ENCODE results near the gene SIK3.
A peak's percentile ranks its signal among the peaks of the same experiment; 100 is the strongest.

SIK3 gene

GRCh38 chr11:116932181-116932580, 166.0 kb downstream of the SIK3 start:
- DNase-seq (ENCODE audit: low read depth in 2 of 3, low spot score in 1 of 3) = no peak

GRCh38 chr11:116931206-116931953, 166.8 kb downstream of the SIK3 start:
- no peak for DNase-seq (ENCODE audit: low read depth in 2 of 3, low spot score in 1 of 3)

DNA sequence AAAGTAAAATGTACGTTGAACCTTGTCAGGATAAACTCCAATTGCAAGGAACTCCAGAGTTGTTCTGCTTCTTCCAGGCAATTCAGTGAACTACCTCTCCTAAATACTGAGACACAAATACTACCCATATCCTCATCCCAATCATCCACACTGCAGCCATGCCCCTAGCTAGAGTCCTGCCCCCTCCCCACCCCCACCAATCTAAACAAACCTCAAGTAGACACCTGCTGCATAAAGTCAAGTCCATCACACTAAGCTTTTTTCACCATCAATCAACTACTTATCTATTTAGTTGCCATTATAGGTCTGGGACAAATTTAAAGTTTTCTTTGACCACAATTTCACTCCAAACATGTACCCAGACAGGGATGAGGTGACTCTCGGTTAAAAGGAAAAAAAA, 167.6 kb downstream of the SIK3 start:
- no peak for DNase-seq (ENCODE audit: low read depth in 2 of 3, low spot score in 1 of 3)

- no peak for DNase-seq (ENCODE audit: low read depth in 2 of 3, low spot score in 1 of 3)
Measured at GRCh38 chr11:116930177-116930576, 168.1 kb downstream of the SIK3 start.

- no peak for DNase-seq (ENCODE audit: low read depth in 2 of 3, low spot score in 1 of 3)
Measured at GRCh38 chr11:116929414-116930090, 168.7 kb downstream of the SIK3 start.

GRCh38 chr11:116928845-116929244, 169.4 kb downstream of the SIK3 start:
- DNase-seq (ENCODE audit: low read depth in 2 of 3, low spot score in 1 of 3) = no peak

- no peak for DNase-seq (ENCODE audit: low read depth in 2 of 3, low spot score in 1 of 3)
Measured at GRCh38 chr11:116928102-116928777, 170.0 kb downstream of the SIK3 start.

DNA sequence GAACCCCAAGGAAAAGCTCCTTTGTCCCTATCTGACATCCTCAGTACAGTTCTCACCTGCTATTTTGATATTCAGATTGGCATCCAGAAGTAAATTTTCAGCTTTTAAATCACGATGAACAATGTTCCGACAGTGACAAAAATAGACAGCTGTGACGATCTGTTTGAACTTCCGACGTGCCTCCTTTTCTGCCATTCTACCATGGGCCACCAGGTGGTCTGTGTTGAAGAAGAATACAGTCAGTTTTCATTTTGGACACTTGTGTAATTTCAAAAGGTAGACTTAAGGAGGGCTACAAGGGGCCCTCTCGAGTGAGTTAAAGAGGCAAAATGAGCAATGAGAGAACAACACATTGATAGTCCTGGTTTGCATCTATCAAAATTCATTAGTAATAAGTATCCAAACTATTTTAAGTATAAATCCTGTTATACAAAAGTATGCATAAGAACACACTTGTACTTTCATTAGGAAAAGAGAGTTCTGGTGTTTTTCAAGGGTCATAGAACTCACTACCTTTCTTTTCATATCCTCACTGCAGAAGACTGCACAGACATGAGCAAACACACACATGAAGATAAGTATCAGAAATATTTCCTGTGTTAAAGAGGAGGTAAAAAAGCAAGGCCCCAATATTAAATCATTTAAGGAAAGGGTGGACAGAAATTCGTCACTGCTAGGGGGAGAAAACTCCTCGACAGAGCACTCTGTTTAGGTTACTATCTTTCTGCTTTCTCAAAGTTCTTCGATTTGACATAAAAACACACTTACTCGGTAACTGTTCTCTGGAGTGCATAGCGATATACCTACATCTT, 170.9 kb downstream of the SIK3 start:
- DNase-seq (ENCODE audit: low read depth in 2 of 3, low spot score in 1 of 3) = peak in 1 of 3 donors; percentile 45

DNA sequence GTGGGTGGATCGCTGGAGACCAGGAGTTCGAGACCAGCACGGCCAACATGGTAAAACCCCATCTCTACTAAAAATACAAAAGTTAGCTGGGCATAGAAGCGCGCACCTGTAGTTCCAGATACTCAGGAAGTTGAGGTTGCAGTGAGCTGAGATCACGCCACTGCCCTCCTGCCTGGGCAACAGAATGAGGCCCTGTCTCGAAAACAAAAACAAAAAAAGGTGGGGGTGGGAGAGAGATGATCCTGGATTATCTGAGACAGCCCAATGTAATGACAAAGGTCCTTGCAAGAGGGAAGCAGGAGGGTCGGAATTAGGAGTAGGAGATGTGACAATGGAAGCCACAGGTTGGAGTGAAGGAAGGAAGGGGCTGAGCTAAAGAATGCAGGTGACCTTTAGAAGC, 173.2 kb downstream of the SIK3 start:
- DNase-seq (ENCODE audit: low read depth in 2 of 3, low spot score in 1 of 3) = no peak

- DNase-seq (ENCODE audit: low read depth in 2 of 3, low spot score in 1 of 3) = no peak
Measured at GRCh38 chr11:116918925-116919655, 179.1 kb downstream of the SIK3 start.

DNA sequence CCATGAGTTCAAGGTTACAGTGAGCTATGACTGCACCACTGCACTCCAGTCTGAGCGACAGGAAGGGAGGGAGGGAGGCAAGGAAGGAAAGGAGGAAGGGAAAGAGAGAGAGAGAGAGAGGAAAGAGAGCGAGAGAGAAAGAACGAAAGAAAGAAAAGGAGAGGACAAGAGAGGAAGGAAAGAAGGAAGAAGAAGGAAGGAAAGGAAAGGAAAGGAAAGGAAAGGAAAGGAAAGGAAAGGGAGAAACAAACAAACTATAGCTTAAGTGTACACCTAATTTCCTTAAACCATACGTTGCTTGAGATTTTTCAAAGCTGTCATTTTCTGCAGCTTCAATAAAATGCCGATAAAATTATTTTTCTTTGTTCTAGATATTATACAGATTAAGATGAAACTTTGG, 180.6 kb downstream of the SIK3 start:
- DNase-seq (ENCODE audit: low read depth in 2 of 3, low spot score in 1 of 3) = no peak

- no peak for DNase-seq (ENCODE audit: low read depth in 2 of 3, low spot score in 1 of 3)
Measured at GRCh38 chr11:116916886-116917285, 181.3 kb downstream of the SIK3 start.

- no peak for DNase-seq (ENCODE audit: low read depth in 2 of 3, low spot score in 1 of 3)
Measured at GRCh38 chr11:116916052-116916451, 182.2 kb downstream of the SIK3 start.

DNA sequence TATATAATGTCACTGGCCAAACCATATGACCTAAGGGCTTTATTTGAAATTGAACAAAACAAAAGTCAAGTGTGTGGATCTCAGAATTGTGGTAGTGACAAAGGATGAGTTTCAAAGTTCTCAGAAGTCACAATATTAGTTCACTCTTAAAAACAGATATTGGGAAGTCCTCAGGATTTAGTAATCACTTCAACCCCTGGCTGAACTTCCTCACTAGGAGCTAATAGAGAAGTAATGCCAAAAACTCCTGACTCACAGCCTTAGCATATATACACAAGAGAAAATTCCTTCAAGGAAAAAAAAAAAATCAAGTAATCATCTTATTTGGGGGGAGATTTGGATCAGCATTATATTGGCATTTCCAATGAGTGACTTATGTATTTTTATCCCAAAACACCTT, 185.2 kb downstream of the SIK3 start:
- DNase-seq (ENCODE audit: low read depth in 2 of 3, low spot score in 1 of 3) = no peak

DNA sequence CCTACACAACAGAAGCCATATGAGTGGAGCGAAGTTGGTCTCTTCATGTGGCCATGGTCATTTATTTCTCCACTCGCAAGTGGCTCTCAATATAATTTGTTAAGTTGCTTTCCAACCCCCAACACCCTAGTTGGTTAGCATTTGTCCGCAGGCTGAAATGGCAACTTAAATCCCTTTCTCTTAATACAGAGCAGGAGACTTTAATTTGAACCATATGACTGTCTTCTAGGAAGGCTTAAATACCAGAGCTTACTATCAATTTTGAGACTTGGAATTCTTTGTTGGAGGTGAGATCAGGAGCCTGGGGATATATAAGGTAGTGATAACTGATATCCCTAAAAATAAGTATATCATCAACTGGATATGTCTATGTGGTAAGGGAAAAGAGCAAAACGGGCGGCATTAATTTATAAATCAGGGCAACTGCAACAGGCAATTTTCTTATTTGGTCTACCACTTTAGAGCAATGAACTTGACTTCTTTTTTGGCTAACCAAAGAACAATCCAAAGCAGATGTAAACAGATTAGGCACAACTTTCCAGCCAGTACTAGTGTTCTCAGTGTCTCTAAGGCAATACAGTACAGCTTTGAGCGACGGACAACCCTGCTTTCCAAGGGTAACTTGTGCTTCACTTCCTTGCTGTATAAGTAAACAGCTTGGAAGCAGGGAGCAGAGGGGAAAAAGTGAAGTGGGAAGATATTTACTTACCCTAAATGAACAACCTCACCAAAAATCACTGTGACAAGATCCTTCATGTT, 186.1 kb downstream of the SIK3 start:
- no peak for DNase-seq (ENCODE audit: low read depth in 2 of 3, low spot score in 1 of 3)

- DNase-seq (ENCODE audit: low read depth in 2 of 3, low spot score in 1 of 3) = no peak
Measured at GRCh38 chr11:116910847-116911246, 187.4 kb downstream of the SIK3 start.

DNA sequence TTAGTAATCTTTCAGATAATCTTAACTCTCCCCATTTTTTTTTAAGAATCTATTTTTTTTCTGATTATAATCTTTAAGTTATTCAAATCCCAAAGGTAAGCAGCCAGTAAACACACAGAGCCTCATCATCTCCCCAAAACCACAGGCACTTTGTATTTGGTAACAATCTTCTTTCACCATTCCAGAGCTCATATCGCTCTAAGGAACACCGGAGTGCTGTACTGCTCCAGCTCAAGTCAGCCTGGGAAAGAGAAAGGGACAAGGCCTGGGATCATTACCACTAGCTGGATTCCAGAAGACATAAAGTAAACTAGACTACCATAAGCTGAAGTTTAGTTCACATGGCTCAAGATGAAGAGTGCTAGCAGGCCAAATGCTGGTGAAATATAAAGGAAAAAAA, 187.8 kb downstream of the SIK3 start:
- DNase-seq (ENCODE audit: low read depth in 2 of 3, low spot score in 1 of 3) = no peak

- DNase-seq (ENCODE audit: low read depth in 2 of 3, low spot score in 1 of 3) = no peak
Measured at GRCh38 chr11:116909245-116909644, 189.0 kb downstream of the SIK3 start.

- DNase-seq (ENCODE audit: low read depth in 2 of 3, low spot score in 1 of 3) = no peak
Measured at GRCh38 chr11:116906479-116906878, 191.7 kb downstream of the SIK3 start.

- DNase-seq (ENCODE audit: low read depth in 2 of 3, low spot score in 1 of 3) = no peak
Measured at GRCh38 chr11:116903090-116903489, 195.1 kb downstream of the SIK3 start.

Data from stimulated activated CD4-positive, alpha-beta T cell treated with anti-CD3 and anti-CD28 coated beads, Interleukin-12 subunit alpha, Interleukin-12 subunit beta, amount 100 ng/mL, for 48 hours (primary cell).